ENCODE data around the gene DDX50.

DDX50 gene

DNA sequence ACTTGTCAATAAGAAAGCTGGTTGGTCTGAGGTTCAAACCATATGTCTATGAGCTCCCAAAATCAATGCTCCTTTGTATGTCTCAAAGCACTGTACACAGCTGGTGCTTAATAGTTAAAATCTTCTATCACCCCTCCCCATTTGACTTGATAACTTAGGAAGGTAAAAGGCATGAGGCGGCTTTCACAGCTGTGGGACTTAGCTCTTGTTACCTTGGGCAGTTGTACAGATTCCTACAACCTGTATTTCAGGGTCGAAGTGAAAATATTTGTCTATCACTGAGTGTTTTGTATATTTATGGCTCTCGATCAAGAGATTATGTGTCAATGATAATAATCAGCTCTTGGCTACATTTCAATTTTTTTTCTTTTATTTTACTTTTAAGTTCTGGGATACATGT, 86.5 kb downstream of the DDX50 start:
- Histone ChIP-seq H3K27ac (ENCODE audit: low read length) (no peak overlapping the region), H3K4me3 (ENCODE audit: low read depth in 1 of 2, low read length in 2 of 2) (peak overlapping the region in 1 of 2 donors; percentile 99), H3K9me3 (ENCODE audit: control insufficient read depth in 1 of 2, low read length in 2 of 2) (no peaks in the 10 kb centered on the region), H3K27me3 (ENCODE audit: low read depth, low read length) (no peaks in the 10 kb centered on the region), H3K36me3 (ENCODE audit: control insufficient read depth in 1 of 2, insufficient read depth in 2 of 2, low read length in 2 of 2) (peaks cover 10 to 13% of the 10 kb centered on the region in 2 donors), H3K4me1 (ENCODE audit: control insufficient read depth in 1 of 2, insufficient read depth in 2 of 2, low read length in 2 of 2) (peaks cover 3 to 19% of the 10 kb centered on the region in 2 donors)

DNA sequence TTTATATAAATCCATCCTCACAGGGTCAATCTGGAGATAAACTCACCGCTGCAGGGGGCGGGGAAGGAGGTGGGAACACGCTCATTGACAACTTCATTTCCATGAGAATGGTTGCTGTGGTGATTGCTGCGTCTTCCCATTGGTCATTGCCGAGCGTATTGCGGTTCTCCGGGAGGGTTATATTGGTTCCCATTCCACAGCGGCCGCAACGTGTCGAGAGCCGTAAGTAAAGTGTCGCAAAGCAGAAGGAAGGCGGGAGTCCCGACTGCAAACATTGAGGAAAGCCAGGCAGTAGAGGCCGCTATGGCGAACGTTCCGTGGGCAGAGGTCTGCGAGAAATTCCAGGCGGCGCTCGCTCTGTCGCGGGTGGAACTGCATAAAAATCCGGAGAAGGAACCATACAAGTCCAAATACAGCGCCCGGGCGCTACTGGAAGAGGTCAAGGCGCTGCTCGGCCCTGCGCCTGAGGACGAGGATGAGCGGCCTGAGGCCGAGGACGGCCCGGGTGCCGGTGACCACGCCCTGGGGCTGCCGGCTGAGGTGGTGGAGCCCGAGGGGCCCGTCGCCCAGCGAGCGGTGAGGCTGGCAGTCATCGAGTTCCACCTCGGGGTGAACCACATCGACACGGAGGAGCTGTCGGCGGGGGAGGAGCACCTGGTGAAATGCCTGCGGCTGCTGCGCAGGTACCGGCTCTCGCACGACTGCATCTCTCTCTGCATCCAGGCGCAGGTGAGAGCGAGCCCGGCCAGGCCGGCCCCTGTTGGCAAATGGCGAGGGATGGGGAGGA, 87.6 kb downstream of the DDX50 start, which contains the start of gene KIFBP:
Gene KIFBP (plus strand): TSS at position 274 of the 787 bp plus-strand sequence. CDS start 30 bp downstream, at position 304.
- Histone ChIP-seq H3K27me3 (ENCODE audit: low read depth, low read length) (no peaks in the 10 kb centered on the region), H3K27ac (ENCODE audit: low read length) (peak within 1 kb of the TSS; percentile 35), H3K36me3 (ENCODE audit: control insufficient read depth in 1 of 2, insufficient read depth in 2 of 2, low read length in 2 of 2) (peaks cover 5 to 6% of the 10 kb centered on the region in 2 donors), H3K4me1 (ENCODE audit: control insufficient read depth in 1 of 2, insufficient read depth in 2 of 2, low read length in 2 of 2) (peaks cover 7 to 22% of the 10 kb centered on the region in 2 donors), H3K9me3 (ENCODE audit: control insufficient read depth in 1 of 2, low read length in 2 of 2) (no peaks in the 10 kb centered on the region), H3K4me3 (ENCODE audit: low read depth in 1 of 2, low read length in 2 of 2) (peak within 1 kb of the TSS; percentile 96 to 99)

DNA sequence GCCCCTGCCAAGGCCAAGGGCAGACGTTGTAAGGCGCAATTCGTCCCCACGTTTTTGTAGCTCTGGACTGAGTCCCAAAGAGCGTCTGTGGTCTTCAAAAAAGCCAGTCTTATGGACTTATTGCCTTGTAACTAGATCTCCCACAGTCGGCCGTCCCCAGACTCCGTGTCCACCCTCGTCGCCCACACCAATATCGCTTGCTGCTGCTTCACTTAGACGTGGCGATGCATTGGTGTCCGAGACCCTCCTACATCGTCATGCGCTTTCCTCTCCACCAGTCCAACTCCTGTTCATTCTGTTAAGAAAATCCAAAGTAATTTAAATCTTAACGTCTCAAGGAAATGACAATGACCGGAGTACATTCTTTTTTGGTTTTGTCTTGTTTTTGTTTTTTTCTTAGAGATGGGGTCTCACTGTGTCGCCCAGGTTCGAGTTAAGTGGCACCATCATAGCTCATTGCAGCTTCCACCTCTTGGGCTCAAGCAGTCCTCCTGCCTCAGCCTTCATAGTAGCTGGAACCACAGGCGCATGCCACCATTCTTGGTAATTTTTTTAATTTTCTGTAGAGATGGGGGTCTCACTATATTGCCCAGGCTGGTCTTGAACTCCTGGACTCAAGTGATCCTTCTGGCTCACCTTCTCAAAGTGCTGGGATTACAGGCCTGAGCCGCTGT, 88.3 kb downstream of the DDX50 start:
- Histone ChIP-seq H3K4me1 (ENCODE audit: control insufficient read depth in 1 of 2, insufficient read depth in 2 of 2, low read length in 2 of 2) (peaks cover 7 to 22% of the 10 kb centered on the region in 2 donors), H3K9me3 (ENCODE audit: control insufficient read depth in 1 of 2, low read length in 2 of 2) (no peaks in the 10 kb centered on the region), H3K4me3 (ENCODE audit: low read depth in 1 of 2, low read length in 2 of 2) (peak overlapping the region; percentile 96 to 99), H3K36me3 (ENCODE audit: control insufficient read depth in 1 of 2, insufficient read depth in 2 of 2, low read length in 2 of 2) (peaks cover 2 to 5% of the 10 kb centered on the region in 2 donors), H3K27me3 (ENCODE audit: low read depth, low read length) (no peaks in the 10 kb centered on the region), H3K27ac (ENCODE audit: low read length) (peak overlapping the region; percentile 35)

DNA sequence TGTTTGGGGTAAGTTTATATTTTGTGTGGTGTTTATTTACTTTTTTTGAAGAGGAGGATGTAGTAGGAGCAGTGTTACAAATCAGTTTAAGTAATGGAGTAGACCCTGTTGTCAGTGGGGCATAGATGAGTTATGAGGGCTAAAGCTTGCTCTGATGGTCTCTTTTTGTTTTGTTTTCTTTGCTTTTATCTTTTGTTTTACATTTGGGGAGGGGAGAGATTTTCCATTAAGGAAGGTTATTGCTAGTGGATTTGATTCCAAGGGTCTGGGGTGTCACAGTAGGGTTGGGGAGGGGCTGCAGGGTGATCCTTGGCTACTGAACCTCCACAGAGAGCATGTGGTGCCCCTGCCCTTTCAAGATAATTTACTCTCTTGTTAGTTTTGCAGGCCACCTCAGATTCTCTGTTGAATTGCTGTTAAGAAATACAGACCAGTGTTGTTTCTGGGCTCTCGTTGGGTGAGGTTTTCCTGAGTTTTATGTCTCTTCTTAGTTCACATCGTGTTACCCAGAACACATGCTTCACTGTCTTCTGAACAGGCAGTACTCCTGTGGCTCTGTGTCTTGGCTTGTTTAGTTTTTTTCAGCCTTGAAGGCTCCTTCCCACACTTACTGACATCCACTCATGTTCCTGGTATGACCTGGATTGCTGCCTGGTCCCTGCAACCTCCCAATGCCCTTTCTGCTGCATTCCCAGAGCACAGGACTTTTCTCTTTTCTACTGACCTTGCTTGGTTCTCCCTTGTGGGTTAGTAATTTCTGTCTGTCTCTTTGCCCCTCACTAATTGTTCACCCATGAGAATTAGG, 91.7 kb downstream of the DDX50 start:
- no peaks in the 10 kb centered on the region for H3K9me3 ChIP-seq (ENCODE audit: control insufficient read depth in 1 of 2, low read length in 2 of 2)
- no peaks in the 10 kb centered on the region for H3K36me3 ChIP-seq (ENCODE audit: control insufficient read depth in 1 of 2, insufficient read depth in 2 of 2, low read length in 2 of 2)
- peaks cover 7 to 21% of the 10 kb centered on the region in 2 donors for H3K4me1 ChIP-seq (ENCODE audit: control insufficient read depth in 1 of 2, insufficient read depth in 2 of 2, low read length in 2 of 2)
- H3K27me3 ChIP-seq (ENCODE audit: low read depth, low read length) = no peaks in the 10 kb centered on the region
- peak overlapping the region; percentile 61 for H3K27ac ChIP-seq (ENCODE audit: low read length)
- peak overlapping the region in 1 of 2 donors; percentile 7 for H3K4me3 ChIP-seq (ENCODE audit: low read depth in 1 of 2, low read length in 2 of 2)

Data from muscle layer of duodenum (tissue), 2 donors.